GM21717 (cell line): ENCODE measurements around the gene DTX1.

Experiments
- ATAC-seq: cut with Tn5 transposase; IDR thresholded peaks from one replicate; pipeline ENCODE4 v1.9.1; 2021; ENCODE audit warnings: mild to moderate bottlenecking, moderate library complexity; ENCODE audit not compliant: unreplicated experiment

The DTX1 gene

DNA sequence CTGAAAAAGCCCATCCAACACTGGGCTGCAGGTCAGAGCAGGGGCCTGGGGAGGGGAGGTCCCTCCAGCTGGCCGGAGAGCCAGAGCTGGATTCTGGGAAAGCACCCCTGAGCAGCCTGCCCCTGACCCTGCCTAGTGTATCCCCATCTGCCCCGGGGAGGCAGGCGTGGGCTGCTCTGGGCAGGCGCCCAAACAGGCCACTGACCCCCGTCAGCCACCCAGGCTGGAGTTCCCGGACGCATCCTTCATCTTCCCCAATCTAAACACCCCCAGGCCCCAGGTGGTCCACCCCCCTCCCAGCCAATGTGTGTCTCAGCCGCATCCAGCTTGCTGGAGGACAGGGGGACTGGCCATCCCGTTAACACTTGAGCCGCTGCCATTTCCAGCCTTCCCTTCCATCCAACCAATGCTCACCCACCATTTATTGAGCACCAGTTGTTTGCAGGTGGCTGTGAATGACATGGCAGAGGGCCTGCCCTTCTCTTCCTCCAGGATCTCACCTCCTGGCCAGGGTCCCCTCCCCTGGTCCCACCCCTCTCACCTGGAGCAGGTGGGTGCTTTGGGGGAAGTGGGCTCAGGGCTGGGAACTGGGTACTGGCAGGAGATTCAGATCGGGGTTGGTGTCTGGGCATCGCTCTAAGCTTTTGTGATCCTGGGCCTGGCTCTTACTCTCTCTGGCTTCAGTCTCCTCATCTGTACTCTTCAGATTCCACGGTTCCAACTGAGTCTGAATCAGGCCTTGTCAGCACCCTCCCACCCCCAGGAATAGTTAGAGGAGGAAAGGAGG lies 743 bp upstream of the DTX1 start:
- no peak for ATAC-seq

- no peak for ATAC-seq
Observed at GRCh38 chr12:113056381-113056630, 224 bp upstream of the DTX1 start.

DNA sequence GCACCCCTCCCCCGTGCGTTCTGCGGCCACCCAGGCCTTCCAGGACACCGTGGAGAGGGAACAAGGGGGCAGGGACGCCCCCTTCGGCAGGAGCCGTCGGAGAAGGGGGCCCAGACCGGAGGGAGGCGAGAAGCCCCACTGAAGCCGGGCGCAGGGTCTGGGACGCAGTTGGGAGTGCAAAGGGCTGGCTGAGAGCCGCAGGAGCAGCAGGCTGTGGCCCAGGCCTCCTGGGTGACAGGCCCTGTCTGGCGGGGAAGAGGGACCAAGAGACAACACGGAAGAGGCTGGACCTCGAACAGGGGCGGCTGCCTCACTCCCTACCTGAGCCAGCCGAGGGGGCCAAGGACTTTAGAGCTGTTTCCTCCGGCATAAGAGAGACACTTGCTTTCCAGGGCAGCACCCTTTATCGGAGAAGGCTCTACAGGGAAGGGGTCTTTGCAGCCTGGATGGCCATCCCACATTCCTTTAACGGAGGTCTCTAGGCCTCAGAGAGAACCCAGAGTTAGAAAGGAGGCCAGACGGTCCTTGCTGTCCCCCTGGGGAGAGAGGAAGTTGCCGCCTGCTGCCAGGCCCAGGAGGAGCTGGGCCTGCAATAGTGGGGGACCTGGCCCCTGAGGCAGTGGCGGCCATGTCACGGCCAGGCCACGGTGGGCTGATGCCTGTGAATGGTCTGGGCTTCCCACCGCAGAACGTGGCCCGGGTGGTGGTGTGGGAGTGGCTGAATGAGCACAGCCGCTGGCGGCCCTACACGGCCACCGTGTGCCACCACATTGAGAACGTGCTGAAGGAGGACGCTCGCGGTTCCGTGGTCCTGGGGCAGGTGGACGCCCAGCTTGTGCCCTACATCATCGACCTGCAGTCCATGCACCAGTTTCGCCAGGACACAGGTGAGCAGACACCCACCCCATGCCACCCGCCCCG lies 1.3 kb downstream of the DTX1 start:
- ATAC-seq = no peak

DNA sequence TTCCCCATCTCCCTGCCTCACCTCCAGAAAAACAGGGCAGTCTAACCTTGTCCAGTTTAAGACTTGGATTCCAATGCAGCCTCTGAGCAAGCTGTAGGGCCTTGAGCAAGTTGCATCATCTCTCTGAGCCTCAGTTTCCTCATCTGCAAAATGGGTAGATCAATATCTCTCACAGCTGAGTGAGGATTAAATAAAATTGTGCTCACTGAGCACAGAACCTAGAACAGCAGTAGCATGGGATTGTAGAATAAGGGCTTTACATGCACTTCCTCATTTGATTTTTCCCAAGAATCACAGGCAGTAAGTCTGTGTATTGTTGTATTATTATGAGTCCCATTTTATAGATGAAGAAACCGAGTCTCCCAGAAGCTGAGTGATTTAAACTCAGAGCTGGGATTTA lies 2.0 kb downstream of the DTX1 start:
- ATAC-seq = no peak

DNA sequence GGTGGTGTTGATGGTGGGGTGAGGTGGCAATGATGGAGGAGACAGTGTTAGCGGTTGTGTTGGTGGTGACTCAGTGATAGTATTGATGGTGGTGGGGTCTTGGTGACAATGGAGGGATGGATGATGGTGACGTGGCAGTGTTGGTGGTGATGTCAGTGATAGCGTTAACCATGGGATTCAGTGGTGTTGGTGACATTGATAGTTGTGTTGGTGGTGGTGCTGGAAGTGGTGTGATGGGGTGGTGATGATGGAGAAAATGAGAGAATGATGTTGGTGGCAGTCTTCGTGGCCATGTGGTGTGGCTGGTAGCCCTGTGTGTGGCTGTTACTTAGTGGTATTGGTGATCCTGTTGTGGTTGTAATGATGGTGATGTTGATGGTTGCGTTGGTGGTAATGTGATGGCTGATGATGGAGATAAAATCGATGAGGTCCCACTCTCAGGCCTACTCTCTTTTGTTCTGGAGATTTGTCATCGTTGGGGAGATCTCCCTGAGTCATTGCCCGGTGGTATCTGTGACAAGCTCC lies 2.6 kb downstream of the DTX1 start:
- ATAC-seq = no peak

DNA sequence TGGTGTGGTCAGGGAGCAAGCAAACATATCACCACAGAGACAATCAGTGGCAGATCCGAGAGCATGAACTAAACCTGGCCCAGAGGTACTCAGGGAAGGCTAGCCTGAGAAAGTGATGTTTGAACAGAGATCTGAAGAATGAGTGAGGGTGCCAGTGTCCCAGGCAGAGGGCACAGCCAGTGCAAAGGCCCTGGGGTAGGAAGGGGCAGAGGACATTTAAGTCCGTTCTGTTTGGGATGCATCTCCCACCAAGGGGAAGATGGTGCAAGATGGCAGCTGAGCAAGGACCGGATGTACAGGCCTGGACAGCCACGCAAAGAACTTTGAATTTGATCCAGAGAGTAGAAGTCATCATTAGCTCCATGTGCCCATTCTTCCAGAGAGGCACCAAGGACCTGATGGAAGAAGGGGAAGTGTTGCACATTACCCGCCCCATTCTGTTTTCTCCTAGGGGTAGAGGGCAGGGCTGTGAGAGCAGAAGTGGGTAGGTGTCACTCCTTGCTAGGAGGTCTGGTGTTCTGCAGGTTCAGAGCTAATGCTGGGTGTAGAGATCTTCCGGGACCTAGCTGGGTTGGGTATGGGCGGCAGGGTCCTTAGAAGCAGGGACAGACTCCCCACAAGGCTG lies 3.9 kb downstream of the DTX1 start:
- no peak for ATAC-seq

GRCh38 chr12:113061061-113061694 lies 4.6 kb downstream of the DTX1 start:
- no peak for ATAC-seq

DNA sequence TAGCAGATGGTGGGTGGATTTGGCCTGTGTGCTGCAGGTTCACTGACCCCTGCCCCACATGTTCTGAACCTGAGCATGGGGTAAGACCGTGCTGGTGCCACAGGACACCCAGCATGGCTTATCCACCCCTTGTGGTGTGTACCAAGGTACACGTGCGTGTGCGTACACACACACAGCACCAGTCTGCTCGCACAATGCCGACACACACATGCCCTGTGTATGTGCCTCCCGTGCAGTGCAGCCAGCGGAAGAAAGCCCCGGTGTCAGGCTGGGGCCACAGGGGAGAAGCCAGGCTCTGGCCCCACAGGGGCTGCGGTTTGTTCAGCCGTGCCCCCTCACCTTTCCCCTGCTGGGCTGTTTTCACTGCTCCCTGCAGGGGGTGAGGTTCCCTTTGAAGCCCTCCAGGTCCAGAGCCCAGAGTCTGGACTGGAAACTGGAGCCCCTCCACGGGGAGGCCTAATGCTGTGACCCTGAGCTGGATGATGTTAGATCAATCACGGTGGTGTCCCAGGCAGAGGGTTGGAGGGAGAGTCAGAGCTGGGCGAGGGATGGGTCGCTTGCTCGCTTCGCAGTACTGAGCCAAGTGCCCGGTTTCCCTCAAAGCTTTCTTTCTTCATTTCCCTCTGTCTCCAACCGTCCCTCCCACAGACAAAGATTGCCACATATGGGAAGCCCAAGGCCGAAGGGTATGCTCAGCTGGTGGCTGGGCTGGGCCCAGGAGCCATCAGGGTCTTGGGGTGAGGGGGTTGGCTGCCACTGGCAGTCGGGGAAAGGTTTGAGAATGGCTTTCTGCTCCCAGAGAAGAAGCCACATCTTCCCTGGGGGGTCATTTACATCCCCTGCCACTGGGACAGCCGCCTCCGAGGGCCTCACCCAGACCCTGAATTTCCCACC lies 6.2 kb downstream of the DTX1 start:
- ATAC-seq = no peak

DNA sequence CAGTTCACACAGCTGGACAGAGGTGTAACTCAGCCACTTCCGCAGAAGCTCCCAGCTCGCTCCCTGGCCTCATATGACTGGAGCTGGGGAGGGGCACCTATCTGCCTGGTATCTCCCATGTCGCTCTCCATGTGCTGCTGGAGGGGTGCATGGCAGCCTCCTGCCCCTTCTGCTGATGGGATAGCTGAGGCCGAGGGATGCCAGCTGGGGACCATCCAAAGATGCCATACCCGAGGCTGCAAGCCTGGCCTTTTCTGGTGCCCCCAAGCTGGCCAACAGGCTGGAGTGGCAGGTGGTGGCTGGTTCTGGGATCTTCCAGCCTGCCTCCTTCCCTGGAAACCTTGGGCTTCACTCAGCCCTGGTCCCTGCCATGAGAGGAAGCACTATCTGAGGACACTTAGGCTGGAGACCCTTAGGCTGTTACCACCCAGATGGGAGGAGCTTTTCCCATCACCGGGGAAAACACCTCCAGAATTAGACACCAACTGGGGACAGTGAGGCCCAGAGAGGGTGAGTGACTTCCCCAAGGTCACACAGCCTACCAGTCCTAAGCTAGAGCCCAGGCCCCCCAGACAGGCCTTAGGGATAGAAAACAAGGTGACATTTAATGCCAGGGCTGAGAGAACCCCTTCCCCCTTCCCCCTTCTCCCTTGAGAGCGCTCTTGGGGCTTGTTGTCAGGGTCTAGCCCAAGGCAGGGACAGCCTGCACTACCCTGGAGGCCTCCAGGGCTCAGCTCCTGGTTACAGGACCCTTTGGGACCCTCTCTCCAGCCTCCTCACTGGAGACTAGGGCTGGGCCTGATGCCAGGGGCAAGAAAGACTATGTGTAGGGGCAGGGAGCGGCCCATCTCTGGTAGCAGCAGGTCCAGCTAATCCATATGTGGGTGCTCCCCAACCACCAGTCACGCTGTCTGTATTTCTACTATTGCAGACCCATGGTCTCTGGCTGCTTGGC lies 7.1 kb downstream of the DTX1 start:
- ATAC-seq = no peak

GRCh38 chr12:113064395-113065125 lies 8.0 kb downstream of the DTX1 start:
- ATAC-seq = no peak

DNA sequence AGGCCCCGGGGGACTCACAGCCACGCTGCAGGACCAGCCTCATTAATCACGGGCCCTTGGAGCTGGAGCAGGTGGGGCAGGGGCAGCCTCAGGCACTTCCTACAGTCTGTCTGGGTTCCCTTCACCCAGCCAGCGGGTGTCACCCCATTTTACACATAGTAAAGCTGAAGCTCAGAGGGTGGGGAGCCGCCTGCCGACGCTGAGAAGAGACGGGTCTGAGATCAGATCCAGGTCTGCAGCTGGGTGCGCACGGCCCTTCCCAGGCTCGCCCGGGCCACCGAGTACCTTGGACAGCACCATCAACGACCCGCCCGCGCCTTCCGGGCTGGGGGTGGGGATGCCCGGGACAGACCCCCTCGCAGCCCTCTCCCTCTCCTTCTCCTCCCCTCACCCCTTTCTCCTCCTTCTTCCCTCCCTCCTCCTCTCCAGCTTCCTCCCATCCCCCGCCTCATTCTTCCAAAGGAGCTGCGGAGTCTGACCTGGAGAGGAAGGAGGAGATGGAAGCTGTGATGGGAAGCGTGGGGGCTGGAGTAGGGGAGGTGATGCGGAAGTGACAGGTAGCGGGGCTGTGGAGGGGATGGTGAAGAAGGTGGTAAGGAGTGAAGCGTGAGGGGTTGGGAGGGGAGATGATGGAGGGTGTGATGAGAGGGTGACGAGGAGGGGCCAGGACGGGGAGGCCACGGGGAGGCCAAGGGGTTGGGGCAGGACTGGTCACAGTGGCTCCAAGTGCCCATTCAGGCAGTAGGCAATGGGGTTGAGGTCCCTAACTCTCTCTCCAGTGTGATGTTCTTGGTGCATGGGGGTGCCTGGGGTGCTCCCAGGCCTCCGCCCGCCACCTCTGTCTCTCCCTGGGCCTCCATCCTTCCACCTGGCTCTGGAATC lies 8.8 kb downstream of the DTX1 start:
- ATAC-seq = no peak

- no peak for ATAC-seq
Observed at GRCh38 chr12:113066813-113067400, 10.4 kb downstream of the DTX1 start.

DNA sequence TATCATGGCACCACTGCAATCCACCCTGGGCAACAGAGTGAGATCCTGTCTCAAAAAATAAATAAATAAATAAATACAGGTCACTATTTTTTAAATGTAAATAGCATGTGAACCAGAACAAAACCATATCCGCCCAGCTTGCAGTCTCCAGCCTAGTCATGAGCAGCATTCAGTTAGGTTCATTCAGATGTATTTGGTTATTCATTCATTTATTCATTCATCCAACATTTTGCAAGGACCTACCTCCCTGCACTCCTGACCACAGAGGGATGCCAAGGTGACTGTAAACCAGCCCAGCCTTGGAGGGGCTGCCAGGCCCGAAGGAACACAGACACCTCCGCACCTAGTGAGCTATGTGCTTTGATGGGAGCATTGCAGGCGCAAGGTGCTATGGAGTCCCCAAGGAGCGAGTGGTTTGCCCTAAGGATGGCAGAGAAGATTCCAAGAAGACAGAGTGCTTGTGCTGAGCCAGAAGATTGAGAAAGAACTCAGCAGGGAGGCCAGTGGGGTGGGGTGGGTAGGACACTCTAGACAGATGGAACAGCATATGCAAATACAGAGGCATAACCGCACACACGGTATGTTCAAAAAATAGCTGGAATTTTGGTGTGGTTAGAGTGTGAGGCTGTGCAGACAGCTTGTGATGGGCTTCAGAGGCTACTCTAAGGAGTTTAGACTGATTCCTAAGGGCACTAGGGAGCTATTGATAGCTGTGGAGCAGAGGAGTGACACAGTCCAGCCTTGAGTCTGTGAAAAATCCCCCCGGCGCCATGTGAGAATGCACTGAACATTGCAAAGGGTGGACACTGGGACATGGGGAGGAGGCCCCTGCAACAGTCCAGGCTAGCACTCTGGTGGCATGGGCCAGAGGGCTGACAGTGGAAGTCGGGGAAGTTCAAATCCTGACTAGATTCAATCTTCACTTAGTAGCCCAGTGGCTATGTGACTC lies 11.7 kb downstream of the DTX1 start:
- ATAC-seq = no peak

DNA sequence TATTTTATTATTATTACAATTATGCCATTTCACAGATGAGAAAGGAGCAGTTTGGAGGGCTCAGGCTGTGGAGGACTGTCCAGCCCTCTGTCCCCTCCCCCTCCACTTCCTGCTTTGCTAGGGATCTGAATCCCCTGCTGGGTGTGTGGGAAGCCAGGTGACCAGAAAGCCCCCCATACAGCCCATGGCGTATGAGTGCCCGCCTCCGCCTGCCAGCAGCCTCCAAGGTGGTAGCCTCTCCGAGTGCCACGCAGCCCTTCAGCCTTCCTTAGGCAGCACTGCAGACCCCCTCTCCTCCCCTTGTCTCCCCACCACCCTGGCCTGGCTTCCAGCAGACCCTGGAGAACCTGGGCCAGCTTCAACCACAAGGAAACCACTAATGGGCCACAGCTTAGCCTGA lies 12.6 kb downstream of the DTX1 start:
- no peak for ATAC-seq

- ATAC-seq = no peak
Observed at GRCh38 chr12:113069751-113070116, 13.2 kb downstream of the DTX1 start.
